ENCODE results near the gene ARHGEF4. TPM values are rescaled to one million over a fixed set of nuclear protein-coding genes. Genes with fewer than 3 reads are reported as not detected.
A peak's percentile ranks its signal among the peaks of the same experiment; 100 is the strongest.

ARHGEF4 gene
- total RNA-seq, 1 experiment from 2014 or later, result 21.8 TPM

DNA sequence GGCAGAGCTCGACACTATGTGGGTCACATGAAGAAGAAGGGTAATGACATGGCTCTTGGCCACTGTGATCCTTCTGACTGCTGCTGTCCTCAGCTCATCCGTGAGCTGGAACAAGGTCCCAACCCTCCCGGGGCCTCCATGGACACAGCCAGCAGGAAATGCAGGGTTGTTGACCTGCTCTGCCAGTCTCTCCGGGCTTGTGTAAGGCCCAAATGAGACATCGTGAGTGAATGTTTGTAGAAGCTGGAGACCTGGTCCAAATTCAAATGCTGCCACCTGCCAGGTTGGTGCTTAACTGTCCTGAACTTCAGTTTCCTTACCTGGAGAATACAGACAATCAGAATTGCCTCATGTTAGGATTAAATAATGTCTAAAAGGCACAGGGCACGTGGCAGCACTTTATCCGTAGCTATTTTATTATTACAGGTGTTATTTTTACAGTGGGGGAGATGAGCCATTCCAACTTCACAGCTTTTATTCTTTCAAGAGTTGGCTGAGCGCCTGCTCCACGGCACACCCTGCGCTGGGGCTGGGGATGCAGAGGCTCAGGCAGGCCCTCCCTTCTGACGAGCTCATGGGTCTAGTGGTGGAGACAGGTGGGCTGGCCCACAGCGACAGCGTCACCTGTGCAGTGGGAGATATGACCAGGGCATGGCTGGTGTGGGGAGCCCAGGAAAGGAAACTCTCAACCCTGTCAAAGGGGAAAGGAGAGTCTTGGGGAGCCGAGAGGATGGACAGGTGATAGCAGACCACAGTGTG, 15.1 kb downstream of the ARHGEF4 start (continued):
- no peak for TF ChIP-seq SOX15 (CRISPR knock-in tag; IDR thresholded peaks at IDR 0.05)
- no peak for TF ChIP-seq PRRX2 (CRISPR knock-in tag; IDR thresholded peaks at IDR 0.05)
- no peak for TF ChIP-seq HMGA2 (CRISPR knock-in tag; IDR thresholded peaks at IDR 0.05)
- TF ChIP-seq FOXP1 (CRISPR knock-in tag; IDR thresholded peaks at IDR 0.05; ENCODE audit: borderline replicate concordance), result no peak

- Mint-ChIP-seq H3K27ac (no peak overlapping the region), H3K4me3 (no peak overlapping the region), H3K27me3 (ENCODE audit: low read depth) (no peaks in the 10 kb centered on the region), H3K9me3 (peaks cover 3% of the 10 kb centered on the region; the same call in 1 of the 2 replicates), H3K36me3 (no peaks in the 10 kb centered on the region), H3K4me1 (no peaks in the 10 kb centered on the region)
- TF ChIP-seq TEAD1 (CRISPR knock-in tag; IDR thresholded peaks at IDR 0.05), result no peak
- TF ChIP-seq, protein P1, sequence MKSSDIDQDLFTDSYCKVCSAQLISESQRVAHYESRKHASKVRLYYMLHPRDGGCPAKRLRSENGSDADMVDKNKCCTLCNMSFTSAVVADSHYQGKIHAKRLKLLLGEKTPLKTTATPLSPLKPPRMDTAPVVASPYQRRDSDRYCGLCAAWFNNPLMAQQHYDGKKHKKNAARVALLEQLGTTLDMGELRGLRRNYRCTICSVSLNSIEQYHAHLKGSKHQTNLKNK (CRISPR knock-in tag; IDR thresholded peaks at IDR 0.05), result no peak
- TF ChIP-seq E2F4 (CRISPR knock-in tag; IDR thresholded peaks at IDR 0.05; ENCODE audit: borderline replicate concordance, low read depth), result no peak
- TF ChIP-seq, protein P2, sequence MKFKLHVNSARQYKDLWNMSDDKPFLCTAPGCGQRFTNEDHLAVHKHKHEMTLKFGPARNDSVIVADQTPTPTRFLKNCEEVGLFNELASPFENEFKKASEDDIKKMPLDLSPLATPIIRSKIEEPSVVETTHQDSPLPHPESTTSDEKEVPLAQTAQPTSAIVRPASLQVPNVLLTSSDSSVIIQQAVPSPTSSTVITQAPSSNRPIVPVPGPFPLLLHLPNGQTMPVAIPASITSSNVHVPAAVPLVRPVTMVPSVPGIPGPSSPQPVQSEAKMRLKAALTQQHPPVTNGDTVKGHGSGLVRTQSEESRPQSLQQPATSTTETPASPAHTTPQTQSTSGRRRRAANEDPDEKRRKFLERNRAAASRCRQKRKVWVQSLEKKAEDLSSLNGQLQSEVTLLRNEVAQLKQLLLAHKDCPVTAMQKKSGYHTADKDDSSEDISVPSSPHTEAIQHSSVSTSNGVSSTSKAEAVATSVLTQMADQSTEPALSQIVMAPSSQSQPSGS (CRISPR knock-in tag; IDR thresholded peaks at IDR 0.05; ENCODE audit: borderline replicate concordance, low read depth), result no peak
- TF ChIP-seq ZNF416 (CRISPR knock-in tag; IDR thresholded peaks at IDR 0.05), result no peak
- TF ChIP-seq FOXJ3 (CRISPR knock-in tag; IDR thresholded peaks at IDR 0.05; ENCODE audit: borderline replicate concordance), result no peak
- TF ChIP-seq, protein P3, sequence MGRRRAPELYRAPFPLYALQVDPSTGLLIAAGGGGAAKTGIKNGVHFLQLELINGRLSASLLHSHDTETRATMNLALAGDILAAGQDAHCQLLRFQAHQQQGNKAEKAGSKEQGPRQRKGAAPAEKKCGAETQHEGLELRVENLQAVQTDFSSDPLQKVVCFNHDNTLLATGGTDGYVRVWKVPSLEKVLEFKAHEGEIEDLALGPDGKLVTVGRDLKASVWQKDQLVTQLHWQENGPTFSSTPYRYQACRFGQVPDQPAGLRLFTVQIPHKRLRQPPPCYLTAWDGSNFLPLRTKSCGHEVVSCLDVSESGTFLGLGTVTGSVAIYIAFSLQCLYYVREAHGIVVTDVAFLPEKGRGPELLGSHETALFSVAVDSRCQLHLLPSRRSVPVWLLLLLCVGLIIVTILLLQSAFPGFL (CRISPR knock-in tag; IDR thresholded peaks at IDR 0.05; ENCODE audit: borderline replicate concordance), result no peak
- TF ChIP-seq, protein P4, sequence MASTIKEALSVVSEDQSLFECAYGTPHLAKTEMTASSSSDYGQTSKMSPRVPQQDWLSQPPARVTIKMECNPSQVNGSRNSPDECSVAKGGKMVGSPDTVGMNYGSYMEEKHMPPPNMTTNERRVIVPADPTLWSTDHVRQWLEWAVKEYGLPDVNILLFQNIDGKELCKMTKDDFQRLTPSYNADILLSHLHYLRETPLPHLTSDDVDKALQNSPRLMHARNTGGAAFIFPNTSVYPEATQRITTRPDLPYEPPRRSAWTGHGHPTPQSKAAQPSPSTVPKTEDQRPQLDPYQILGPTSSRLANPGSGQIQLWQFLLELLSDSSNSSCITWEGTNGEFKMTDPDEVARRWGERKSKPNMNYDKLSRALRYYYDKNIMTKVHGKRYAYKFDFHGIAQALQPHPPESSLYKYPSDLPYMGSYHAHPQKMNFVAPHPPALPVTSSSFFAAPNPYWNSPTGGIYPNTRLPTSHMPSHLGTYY (CRISPR knock-in tag; IDR thresholded peaks at IDR 0.05), result no peak
- no peak for TF ChIP-seq FOXP1 (CRISPR knock-in tag; IDR thresholded peaks at IDR 0.05; ENCODE audit: borderline replicate concordance)
- ChIA-PET POLR2A (no interaction called here), CTCF (interaction anchor here (0.8 to 3.8 kb wide), 3 partner anchors 9 to 21 kb away, joined by 4 to 25 read pairs (median 4); no protein-coding TSS in a partner anchor)
- no peak; the same call in 1 of the 2 replicates for ATAC-seq
- DNase-seq (ENCODE audit: low spot score), result no peak
Measured at GRCh38 chr2:130852521-130853115, 15.9 kb downstream of the ARHGEF4 start.

DNA sequence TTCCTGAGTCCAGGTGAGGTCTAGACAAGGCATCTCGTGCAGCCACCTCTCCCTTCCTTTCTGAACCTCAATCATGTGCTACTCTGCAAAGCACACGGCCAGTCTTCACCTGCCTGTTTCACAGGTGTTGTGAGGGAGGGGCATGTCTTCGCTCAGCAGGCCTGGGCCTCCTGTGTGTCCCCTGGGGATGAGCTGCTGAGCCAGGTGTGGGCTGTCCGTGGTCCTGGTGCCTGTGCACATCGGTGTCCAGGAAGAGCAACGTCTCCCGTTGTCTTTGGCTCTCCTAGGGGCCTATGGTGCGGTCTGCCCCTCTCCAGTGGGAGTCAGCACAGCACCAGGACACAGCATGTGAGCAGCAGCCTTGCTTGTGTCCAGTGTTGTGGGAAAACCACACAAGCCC, 16.7 kb downstream of the ARHGEF4 start:
- H3K4me1 Mint-ChIP-seq, result no peaks in the 10 kb centered on the region
- ChIA-PET CTCF (interaction anchor here (3.8 kb wide), 1 partner anchor 20 kb away, joined by 25 read pairs; no protein-coding TSS in a partner anchor), POLR2A (no interaction called here)
- ATAC-seq (no peak; the same call in 1 of the 2 replicates), DNase-seq (ENCODE audit: low spot score) (no peak)
- H3K4me3 Mint-ChIP-seq, result no peak overlapping the region
- no peaks in the 10 kb centered on the region for H3K27me3 Mint-ChIP-seq (ENCODE audit: low read depth)
- peaks cover 3% of the 10 kb centered on the region; the same call in 1 of the 2 replicates for H3K9me3 Mint-ChIP-seq
- no peaks in the 10 kb centered on the region for H3K36me3 Mint-ChIP-seq
- H3K27ac Mint-ChIP-seq, result 0 out of 2 replicates have a peak overlapping the region, but pooled peaks have one; percentile 27
- TF ChIP-seq, protein P5, sequence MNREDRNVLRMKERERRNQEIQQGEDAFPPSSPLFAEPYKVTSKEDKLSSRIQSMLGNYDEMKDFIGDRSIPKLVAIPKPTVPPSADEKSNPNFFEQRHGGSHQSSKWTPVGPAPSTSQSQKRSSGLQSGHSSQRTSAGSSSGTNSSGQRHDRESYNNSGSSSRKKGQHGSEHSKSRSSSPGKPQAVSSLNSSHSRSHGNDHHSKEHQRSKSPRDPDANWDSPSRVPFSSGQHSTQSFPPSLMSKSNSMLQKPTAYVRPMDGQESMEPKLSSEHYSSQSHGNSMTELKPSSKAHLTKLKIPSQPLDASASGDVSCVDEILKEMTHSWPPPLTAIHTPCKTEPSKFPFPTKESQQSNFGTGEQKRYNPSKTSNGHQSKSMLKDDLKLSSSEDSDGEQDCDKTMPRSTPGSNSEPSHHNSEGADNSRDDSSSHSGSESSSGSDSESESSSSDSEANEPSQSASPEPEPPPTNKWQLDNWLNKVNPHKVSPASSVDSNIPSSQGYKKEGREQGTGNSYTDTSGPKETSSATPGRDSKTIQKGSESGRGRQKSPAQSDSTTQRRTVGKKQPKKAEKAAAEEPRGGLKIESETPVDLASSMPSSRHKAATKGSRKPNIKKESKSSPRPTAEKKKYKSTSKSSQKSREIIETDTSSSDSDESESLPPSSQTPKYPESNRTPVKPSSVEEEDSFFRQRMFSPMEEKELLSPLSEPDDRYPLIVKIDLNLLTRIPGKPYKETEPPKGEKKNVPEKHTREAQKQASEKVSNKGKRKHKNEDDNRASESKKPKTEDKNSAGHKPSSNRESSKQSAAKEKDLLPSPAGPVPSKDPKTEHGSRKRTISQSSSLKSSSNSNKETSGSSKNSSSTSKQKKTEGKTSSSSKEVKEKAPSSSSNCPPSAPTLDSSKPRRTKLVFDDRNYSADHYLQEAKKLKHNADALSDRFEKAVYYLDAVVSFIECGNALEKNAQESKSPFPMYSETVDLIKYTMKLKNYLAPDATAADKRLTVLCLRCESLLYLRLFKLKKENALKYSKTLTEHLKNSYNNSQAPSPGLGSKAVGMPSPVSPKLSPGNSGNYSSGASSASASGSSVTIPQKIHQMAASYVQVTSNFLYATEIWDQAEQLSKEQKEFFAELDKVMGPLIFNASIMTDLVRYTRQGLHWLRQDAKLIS (CRISPR knock-in tag; IDR thresholded peaks at IDR 0.05; ENCODE audit: borderline replicate concordance), result no peak
- TF ChIP-seq USF1 (CRISPR knock-in tag; IDR thresholded peaks at IDR 0.05) (no peak), SOX15 (CRISPR knock-in tag; IDR thresholded peaks at IDR 0.05) (no peak)
- TF ChIP-seq, protein P6, sequence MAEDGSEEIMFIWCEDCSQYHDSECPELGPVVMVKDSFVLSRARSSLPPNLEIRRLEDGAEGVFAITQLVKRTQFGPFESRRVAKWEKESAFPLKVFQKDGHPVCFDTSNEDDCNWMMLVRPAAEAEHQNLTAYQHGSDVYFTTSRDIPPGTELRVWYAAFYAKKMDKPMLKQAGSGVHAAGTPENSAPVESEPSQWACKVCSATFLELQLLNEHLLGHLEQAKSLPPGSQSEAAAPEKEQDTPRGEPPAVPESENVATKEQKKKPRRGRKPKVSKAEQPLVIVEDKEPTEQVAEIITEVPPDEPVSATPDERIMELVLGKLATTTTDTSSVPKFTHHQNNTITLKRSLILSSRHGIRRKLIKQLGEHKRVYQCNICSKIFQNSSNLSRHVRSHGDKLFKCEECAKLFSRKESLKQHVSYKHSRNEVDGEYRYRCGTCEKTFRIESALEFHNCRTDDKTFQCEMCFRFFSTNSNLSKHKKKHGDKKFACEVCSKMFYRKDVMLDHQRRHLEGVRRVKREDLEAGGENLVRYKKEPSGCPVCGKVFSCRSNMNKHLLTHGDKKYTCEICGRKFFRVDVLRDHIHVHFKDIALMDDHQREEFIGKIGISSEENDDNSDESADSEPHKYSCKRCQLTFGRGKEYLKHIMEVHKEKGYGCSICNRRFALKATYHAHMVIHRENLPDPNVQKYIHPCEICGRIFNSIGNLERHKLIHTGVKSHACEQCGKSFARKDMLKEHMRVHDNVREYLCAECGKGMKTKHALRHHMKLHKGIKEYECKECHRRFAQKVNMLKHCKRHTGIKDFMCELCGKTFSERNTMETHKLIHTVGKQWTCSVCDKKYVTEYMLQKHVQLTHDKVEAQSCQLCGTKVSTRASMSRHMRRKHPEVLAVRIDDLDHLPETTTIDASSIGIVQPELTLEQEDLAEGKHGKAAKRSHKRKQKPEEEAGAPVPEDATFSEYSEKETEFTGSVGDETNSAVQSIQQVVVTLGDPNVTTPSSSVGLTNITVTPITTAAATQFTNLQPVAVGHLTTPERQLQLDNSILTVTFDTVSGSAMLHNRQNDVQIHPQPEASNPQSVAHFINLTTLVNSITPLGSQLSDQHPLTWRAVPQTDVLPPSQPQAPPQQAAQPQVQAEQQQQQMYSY (CRISPR knock-in tag; IDR thresholded peaks at IDR 0.05), result no peak
